EL (cell line): ENCODE measurements around the gene C4orf54.

Experiments used
- DNase-seq: peaks from one replicate; pipeline ENCODE4 v3.0.0-alpha.2; 2016

C4orf54 gene

DNA sequence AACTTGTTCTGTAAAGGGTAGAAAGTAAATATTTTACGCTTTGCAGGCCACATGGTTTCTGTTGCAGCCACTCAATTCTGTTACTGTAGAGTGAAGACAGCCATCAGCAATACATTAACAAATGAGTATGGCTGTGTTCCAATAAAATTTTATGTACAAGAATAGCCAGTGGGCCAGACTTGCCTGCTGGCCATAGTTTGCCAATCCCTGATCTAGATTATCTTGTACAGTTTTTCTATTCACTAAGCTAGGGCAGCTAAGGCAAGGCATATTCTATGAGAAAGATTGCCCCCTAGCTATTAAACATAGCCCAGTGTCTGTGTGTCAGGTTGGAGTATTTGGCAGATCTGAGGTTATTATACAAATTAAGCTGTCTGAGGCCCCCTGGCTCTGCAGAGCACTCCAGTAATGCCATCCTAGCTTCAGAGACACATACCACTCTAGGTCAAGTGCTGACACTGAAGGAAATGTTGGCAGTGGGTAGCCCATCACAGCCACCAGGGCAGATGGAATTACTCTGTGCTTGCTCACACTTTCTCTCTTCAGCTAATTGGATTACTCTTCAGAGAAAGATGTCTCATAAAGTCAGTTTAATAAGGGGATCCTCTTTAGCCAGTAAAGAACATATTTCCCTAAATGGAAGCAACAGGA lies 42.3 kb downstream of the C4orf54 start:
- DNase-seq, result no peak

DNA sequence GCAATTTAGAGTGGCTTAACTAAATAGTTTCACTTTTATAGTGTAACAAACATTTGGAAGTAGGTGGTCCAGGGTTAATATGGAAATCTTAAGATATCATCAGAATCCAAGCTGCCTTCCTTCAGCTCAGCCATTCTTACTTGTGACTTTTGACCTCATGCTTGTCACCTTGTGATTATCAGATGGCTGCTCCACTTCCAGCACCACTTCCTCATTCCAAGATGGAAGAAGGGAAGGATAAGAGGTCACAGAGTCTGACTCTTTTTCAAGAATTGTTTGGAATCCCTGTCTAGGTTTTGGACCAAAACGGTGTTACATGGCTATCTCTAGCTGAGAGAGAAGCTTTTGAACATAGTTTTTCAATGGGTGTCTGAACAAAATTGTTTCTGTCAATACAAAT lies 43.1 kb downstream of the C4orf54 start:
- DNase-seq, result no peak

DNA sequence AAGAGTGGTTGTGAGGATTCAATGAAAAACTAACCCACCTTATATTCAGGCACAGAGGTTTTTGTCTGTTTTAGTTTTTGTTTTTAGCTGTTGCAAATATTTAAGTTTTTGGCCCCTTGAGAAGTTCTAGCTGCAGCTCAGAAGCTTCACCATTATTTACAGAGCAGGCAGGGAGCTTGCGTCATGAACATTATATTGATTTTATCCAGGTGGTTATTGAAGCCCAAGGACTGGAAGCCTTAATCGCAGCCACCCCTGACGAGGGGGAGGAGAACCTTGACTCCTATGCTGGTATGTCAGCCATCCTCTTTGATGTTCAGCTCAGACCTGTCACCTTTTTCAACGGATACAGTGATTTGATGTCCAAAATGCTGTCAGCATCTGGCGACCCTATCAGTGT lies 44.9 kb downstream of the C4orf54 start:
- no peak for DNase-seq

DNA sequence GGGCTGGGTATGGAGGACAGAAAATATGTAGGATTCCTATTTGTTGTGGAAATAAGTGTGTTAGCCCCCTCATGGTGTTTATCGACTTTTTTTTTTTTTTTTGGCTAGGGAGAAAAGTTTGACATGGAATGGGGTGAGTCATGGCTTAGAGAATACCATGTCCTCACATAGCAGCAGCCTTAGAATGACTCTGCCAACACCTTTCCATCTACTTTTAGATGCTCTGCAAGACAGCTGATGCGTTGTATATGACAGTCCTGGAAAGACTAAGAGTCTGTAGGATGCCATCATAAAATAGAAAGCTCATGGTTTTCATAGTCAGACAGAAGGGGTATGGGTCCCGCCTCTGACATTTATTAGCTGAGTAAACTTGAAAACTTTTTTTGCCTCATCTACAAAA lies 45.3 kb downstream of the C4orf54 start:
- no peak for DNase-seq

DNA sequence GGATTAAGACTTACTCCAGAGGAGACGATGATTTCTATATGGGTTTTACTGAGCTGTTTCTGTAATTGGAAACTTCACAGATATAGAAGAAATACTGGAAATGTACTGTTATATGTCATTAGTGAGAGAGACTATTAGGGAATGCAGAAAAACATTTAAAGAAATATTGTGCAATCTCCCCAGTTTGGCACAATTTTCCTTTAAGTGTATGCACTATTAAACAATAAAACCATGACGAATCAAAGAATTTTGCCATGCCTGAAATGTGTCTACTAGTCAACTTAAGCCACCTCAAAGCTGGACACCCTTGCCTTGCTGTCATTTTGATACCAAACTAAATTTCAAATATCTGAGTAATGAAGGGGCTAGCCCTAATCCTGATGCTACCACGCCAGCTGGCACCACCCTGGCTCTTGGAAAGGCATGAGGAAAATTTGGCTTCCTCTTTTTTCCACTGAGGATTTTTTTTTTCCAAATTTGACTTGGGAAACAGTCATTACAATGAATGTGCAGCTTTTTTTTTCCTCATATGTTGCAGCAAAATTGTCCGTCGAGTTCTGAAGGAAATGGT lies 46.9 kb downstream of the C4orf54 start:
- no peak for DNase-seq

DNA sequence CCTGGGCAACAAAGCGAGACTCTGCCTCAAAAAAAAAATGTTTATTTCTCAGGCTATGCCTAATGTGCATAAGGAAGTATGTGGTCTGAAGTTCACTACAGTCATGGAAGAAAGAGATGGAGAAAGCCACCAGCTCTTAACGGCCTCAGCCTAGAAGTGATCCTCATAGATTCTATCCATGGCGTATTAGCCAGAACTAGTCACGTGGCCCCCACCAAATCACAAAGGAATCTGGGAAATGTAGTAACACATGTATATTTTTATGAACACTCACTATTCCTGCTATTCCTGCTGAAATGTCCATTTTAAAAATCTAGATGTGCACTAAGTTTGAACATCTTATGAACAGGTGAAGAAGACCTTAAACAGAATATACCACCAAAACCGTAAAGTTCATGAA lies 49.2 kb downstream of the C4orf54 start:
- DNase-seq, result no peak
